Thoracic aorta (tissue), 2 donors: ENCODE measurements around the gene NRXN3. TPM values are rescaled to one million over a fixed set of nuclear protein-coding genes. Genes with fewer than 3 reads are reported as not detected.

Experiments used
- ATAC-seq: fragments of 150-250 bp; one replicate; pipeline ENCODE4 v1.8.0; 2017; ENCODE audit warnings: low read depth; ENCODE audit not compliant: insufficient number of reproducible peaks, low FRiP score
- DNase-seq: peaks from one replicate; pipeline ENCODE4 v3.0.0-alpha.2; 2020; ENCODE audit warnings: low spot score
- H3K27ac ChIP-seq, 2 donors: fragments of 200-600 bp; sonication (generic); 1 replicate in 1 of 2; 2 replicates in 1 of 2; pipeline ENCODE4 v1.5.1; 2016; ENCODE audit warnings: mild to moderate bottlenecking in 2 of 2, moderate library complexity in 2 of 2
- H3K27me3 ChIP-seq: fragments of 200-600 bp; sonication (generic); replicated peaks from 2 replicates; pipeline ENCODE4 v1.6.0; 2016; ENCODE audit warnings: mild to moderate bottlenecking; ENCODE audit not compliant: insufficient read depth
- H3K36me3 ChIP-seq: fragments of 200-600 bp; sonication (generic); one replicate; pipeline ENCODE4 v1.5.1; 2016
- H3K4me1 ChIP-seq, 2 donors: fragments of 200-600 bp; sonication (generic); 1 replicate in 1 of 2; 2 replicates in 1 of 2; pipeline versions ENCODE4 v1.5.1 to v1.6.0; 2016; ENCODE audit warnings: low read depth in 2 of 2, mild to moderate bottlenecking in 1 of 2; ENCODE audit not compliant: control insufficient read depth in 1 of 2
- H3K4me3 ChIP-seq: fragments of 200-600 bp; sonication (generic); 2 replicates; pipeline ENCODE4 v1.5.1; 2016; ENCODE audit warnings: mild to moderate bottlenecking
- H3K9me3 ChIP-seq: fragments of 200-600 bp; sonication (generic); 2 replicates; pipeline ENCODE4 v1.5.1; 2016
- CTCF ChIP-seq: fragments of 200-600 bp; sonication (generic); IDR thresholded peaks from one replicate; pipeline ENCODE4 v1.5.1; 2019; ENCODE audit warnings: antibody characterized with exemption
- total RNA-seq, 2 donors: library from RNA; depleted of rRNA; stranded (reverse); fragments of >200 nt; gene quantifications; one replicate each; pipeline versions ENCODE4 v1.1.0 to v1.2.3, GENCODE V29; 2016

NRXN3 gene
- total RNA-seq, 2 donors from 2014 or later, result 5.6 to 33.3 TPM

DNA sequence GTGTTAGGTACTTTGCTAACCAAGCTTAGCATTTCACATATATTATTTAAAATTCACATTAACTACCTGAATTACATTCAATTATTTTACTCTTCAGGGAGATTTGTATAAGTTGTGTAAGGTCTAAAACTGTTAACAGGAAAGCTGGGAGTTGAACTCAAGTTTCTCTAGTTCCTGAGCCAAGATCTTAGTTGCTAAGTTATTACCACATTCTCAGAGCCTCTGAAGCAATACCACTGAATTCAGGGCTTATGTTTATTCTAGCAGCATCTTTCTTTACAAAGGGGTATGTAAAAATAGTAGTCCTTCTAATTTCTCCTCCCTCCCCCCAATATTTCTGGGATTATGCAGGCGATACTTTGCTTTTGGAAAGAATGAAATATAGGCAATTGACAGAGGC, 1254.3 kb downstream of the NRXN3 start:
- Histone ChIP-seq H3K27me3 (no peaks in the 10 kb centered on the region), H3K27ac (no peak overlapping the region), H3K9me3 (no peaks in the 10 kb centered on the region), H3K36me3 (no peaks in the 10 kb centered on the region), H3K4me3 (no peak overlapping the region), H3K4me1 (no peaks in the 10 kb centered on the region)
- TF ChIP-seq CTCF, result no peak
- ATAC-seq, result no peak
- no peak for DNase-seq

- Histone ChIP-seq H3K27ac (no peak overlapping the region), H3K4me1 (no peaks in the 10 kb centered on the region), H3K9me3 (no peaks in the 10 kb centered on the region), H3K4me3 (no peak overlapping the region), H3K27me3 (no peaks in the 10 kb centered on the region), H3K36me3 (no peaks in the 10 kb centered on the region)
- ATAC-seq, result no peak
- TF ChIP-seq CTCF, result no peak
- no peak for DNase-seq
Measured at GRCh38 chr14:79426103-79426755, 1256.1 kb downstream of the NRXN3 start.

DNA sequence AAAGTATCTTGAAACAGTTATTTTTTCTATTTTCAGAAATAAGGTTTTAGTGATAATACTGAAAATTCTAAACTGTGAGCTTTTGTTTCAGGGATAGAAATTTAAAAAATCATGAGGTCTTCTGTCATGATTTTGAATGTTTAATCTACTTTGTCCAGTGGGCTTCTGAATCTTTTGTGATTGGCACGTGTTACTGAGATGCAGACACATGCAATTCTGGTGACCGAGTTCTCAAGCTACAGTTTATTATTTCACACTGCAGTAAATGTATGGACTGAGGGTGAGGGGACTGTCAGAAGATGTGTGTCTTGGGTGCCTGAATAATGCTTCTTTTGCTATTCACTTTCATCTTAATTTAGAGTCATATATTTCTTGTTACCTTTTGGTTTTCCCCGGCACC, 1262.5 kb downstream of the NRXN3 start:
- DNase-seq, result no peak
- no peak for ATAC-seq
- Histone ChIP-seq H3K9me3 (no peaks in the 10 kb centered on the region), H3K27ac (no peak overlapping the region), H3K4me3 (no peak overlapping the region), H3K27me3 (no peaks in the 10 kb centered on the region), H3K4me1 (no peaks in the 10 kb centered on the region), H3K36me3 (no peaks in the 10 kb centered on the region)
- no peak for TF ChIP-seq CTCF

DNA sequence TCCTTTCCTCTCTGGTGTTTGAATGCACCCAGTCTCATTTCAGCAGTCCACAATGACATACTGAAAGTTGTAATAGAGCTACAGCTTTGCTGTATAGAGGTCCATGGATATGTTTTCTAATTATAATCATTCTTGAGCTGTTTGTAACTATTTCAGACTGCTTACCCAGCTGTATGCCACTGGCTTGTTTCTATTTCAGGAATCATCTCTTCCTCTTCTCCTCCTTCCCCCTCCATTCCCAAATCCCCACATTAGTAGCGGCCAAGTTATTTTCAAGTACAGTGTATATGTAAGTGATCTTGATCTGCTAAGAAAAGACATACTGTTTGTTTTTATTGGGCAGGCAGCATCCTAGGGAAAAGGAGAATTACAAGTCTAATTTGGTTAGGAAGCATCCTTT, 1266.2 kb downstream of the NRXN3 start:
- H3K27ac ChIP-seq, result no peak overlapping the region
- no peaks in the 10 kb centered on the region for H3K9me3 ChIP-seq
- H3K4me3 ChIP-seq, result no peak overlapping the region
- no peak for TF ChIP-seq CTCF
- DNase-seq (no peak), ATAC-seq (no peak)
- no peaks in the 10 kb centered on the region for H3K27me3 ChIP-seq
- no peaks in the 10 kb centered on the region for H3K4me1 ChIP-seq
- H3K36me3 ChIP-seq, result no peaks in the 10 kb centered on the region

GRCh38 chr14:79437951-79438350, 1267.8 kb downstream of the NRXN3 start:
- Histone ChIP-seq H3K4me3 (no peak overlapping the region), H3K4me1 (peaks cover 4% of the 10 kb centered on the region in 2 donors), H3K9me3 (no peaks in the 10 kb centered on the region), H3K27ac (no peak overlapping the region), H3K36me3 (no peaks in the 10 kb centered on the region), H3K27me3 (no peaks in the 10 kb centered on the region)
- ATAC-seq, result no peak
- TF ChIP-seq CTCF, result no peak
- no peak for DNase-seq
